Stimulated activated CD8-positive, alpha-beta memory T cell treated with anti-CD3 and anti-CD28 coated beads, Interleukin-7, amount 100 ng/mL, for 1 hour (primary cell): ENCODE measurements around the gene TFB2M.
A peak's percentile ranks its signal among the peaks of the same experiment; 100 is the strongest.

Source experiments
- DNase-seq, 2 donors: peaks; one replicate each; pipeline ENCODE4 v3.0.0-alpha.2; 2020; ENCODE audit warnings: low read depth in 2 of 2

Gene TFB2M

GRCh38 chr1:246513041-246513440 lies 53.0 kb downstream of the TFB2M start:
- DNase-seq, result no peak

- no peak for DNase-seq
Observed at GRCh38 chr1:246512635-246513034, 53.4 kb downstream of the TFB2M start.

DNA sequence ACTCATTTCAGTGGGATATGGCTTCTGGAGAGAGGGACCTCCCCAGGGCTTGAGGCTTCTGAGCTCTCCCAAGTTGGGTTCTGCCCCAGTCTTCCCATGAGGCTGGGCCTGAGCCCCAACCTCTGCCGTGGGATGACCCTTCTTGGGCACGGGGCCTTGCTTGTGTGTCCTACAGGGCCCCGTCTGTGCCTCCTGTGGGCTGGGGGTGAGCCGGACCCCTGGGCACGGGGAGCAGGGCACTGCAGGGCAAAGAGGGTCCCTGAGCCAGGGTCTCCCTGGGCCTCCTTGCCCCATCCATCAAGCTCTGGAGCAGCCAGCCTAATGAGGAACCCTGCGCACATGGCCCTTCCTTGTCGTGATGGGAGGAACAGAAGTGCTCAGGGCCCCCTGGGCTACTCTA lies 53.8 kb downstream of the TFB2M start:
- no peak for DNase-seq

GRCh38 chr1:246511203-246511602 lies 54.9 kb downstream of the TFB2M start:
- no peak for DNase-seq

DNA sequence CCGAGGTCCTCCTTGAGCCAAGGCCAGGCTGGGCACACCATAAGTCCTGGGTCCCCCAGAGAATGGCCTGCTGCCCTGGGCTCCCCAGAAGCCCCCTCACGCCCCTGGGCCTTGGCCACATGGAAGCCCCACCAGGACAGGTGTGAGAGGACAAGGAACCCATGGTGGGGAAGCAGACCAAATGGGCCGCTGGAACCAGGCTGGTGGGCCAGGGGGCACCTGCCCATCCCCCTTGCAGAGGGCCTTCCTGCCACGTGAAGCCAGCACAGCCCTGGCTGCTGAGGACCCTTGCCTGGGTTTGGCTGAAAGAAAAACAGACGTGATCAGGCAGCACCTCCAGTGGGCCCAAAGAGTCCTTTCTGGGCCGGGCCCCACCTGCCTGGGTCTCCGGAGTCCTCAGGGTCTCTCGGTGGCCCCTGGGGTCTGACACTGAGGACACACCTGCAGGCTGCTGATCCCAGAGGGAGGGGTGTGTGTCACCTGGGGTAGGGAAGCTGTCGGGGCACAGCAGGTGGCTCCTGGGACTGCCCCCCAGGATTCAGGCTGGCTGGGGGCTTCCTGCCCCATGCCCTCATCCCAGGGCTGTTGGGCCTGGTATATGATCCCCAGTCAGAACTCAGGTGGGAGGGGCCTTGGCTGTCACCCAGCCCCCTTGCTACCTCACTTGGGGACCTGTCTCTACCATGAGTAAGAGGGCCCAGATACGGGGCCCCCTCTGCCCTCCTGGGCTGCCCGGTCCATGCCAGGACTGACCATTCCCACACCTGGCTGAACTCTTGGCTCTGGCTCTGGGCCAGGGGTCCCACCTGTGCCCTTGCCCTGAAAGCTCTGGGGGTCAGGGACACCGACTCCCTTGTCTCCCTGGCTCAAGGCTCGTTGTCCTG lies 55.7 kb downstream of the TFB2M start:
- no peak for DNase-seq

GRCh38 chr1:246508897-246509688 lies 57.0 kb downstream of the TFB2M start:
- no peak for DNase-seq

- peak; percentile 40 to 42 for DNase-seq
Observed at GRCh38 chr1:246506674-246507481, 59.2 kb downstream of the TFB2M start, which contains the start of gene SMYD3. Gene SMYD3, minus strand, starts transcription at chr1:246507279.

DNA sequence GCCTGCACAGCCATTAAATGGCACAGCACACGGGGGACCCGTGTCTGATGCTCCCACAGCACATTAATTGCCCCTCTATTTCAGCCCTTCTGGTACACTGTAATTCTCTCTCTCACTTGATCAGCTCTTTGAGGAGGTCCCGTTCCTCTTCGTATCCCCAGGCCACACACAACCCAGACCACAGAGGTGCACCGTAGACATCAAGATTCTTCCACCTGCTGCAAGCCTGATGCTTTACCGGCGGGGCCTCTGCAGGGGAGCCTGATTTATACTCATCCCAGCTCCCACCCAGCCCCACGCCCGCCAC lies 59.7 kb downstream of the TFB2M start:
- DNase-seq, result no peak

- DNase-seq, result no peak
Observed at GRCh38 chr1:246503341-246503740, 62.7 kb downstream of the TFB2M start.

- no peak for DNase-seq
Observed at GRCh38 chr1:246497331-246497915, 68.6 kb downstream of the TFB2M start.

GRCh38 chr1:246492611-246493245 lies 73.3 kb downstream of the TFB2M start:
- no peak for DNase-seq

DNA sequence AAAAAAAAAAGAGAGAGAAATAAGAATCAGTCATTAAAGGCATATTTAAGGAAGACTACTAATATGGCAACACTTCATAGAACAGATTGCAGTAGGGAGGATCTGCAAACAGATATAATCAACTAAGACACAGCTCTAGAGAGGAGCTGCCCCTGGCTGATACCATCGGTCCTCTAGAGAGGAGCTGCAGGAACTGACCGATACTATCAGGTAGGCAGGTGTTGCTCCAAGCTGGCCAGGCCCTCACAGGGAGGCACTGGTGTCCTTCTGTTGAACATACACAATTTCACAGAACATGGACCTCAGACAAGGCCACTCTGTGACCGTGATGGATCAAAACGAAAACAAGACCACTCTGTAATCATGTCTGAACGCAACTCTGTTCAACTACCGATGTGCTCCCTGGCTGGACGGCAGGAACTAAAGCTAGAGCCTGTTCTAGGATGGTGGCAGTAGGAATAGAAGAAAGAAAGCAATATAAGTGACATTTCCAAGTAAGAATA lies 74.5 kb downstream of the TFB2M start:
- DNase-seq, result no peak
